NB4 (cell line): Measurements from ENCODE around the gene DAB1.

Experiments
- MYC ChIP-seq: IDR thresholded peaks from 2 replicates; pipeline ENCODE4 v1.6.1; 2011; ENCODE audit warnings: low read depth, low read length
- POLR2A ChIP-seq: IDR thresholded peaks from 2 replicates; pipeline ENCODE4 v1.6.1; 2011; ENCODE audit warnings: mild to moderate bottlenecking; ENCODE audit not compliant: insufficient read length; ENCODE audit errors: extremely low read depth
- TF ChIP-seq, protein P1 (sequence below): IDR thresholded peaks from one replicate; pipeline ENCODE4 v1.5.1; 2012; ENCODE audit warnings: low read depth, low read length
- TF ChIP-seq, protein P2 (sequence below): IDR thresholded peaks from 2 replicates; pipeline ENCODE4 v1.6.1; 2011; ENCODE audit warnings: low read depth, low read length

DNA sequence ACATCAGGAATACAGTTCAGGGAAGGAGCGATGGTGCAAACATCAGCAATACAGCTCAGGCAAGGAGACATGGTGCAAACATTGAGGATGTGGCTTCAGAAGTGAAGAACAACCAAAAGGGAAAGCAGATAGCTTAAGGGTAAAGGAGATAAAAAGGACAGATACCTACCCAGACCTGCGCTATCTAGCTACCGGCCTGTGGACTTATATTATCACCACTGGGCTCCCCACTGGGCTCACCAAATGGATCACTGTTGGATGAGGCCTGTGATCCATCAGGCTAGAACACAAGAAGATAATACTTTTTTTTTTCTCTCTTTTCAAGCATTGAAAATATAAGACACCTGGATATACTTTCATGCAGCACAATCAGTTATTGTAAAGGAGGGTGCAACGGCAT is 413.3 kb downstream of the DAB1 start:
- no peak for TF ChIP-seq POLR2A
- TF ChIP-seq, protein P1, sequence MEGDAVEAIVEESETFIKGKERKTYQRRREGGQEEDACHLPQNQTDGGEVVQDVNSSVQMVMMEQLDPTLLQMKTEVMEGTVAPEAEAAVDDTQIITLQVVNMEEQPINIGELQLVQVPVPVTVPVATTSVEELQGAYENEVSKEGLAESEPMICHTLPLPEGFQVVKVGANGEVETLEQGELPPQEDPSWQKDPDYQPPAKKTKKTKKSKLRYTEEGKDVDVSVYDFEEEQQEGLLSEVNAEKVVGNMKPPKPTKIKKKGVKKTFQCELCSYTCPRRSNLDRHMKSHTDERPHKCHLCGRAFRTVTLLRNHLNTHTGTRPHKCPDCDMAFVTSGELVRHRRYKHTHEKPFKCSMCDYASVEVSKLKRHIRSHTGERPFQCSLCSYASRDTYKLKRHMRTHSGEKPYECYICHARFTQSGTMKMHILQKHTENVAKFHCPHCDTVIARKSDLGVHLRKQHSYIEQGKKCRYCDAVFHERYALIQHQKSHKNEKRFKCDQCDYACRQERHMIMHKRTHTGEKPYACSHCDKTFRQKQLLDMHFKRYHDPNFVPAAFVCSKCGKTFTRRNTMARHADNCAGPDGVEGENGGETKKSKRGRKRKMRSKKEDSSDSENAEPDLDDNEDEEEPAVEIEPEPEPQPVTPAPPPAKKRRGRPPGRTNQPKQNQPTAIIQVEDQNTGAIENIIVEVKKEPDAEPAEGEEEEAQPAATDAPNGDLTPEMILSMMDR, result no peak
- TF ChIP-seq MYC, result no peak
- TF ChIP-seq, protein P2, sequence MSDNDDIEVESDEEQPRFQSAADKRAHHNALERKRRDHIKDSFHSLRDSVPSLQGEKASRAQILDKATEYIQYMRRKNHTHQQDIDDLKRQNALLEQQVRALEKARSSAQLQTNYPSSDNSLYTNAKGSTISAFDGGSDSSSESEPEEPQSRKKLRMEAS, result no peak
